Measurements from ENCODE around the gene MYOF.
"Not testable (repeated sequence)": the region's sequence is repeated elsewhere in the genome, so short reads cannot be mapped to it uniquely, and the experiment has no call there.

Gene MYOF

GRCh38 chr10:93293999-93294398 is 188.1 kb downstream of the MYOF start:
- DNase-seq (ENCODE audit: low read depth): no peak

GRCh38 chr10:93290661-93291354 is 191.3 kb downstream of the MYOF start:
- no peak for DNase-seq (ENCODE audit: low read depth)

GRCh38 chr10:93288679-93289634 is 193.2 kb downstream of the MYOF start:
- peak; percentile 69 for DNase-seq (ENCODE audit: low read depth)

GRCh38 chr10:93287775-93288174 is 194.4 kb downstream of the MYOF start:
- DNase-seq (ENCODE audit: low read depth): no peak

- not testable (repeated sequence) for DNase-seq (ENCODE audit: low read depth)
Measured at GRCh38 chr10:93284246-93284645, 197.9 kb downstream of the MYOF start.

- DNase-seq (ENCODE audit: low read depth): no peak
Measured at GRCh38 chr10:93281367-93281720, 200.8 kb downstream of the MYOF start.

- DNase-seq (ENCODE audit: low read depth): no peak
Measured at GRCh38 chr10:93280699-93281366, 201.3 kb downstream of the MYOF start.

- DNase-seq (ENCODE audit: low read depth): no peak
Measured at GRCh38 chr10:93280121-93280698, 201.9 kb downstream of the MYOF start.

- DNase-seq (ENCODE audit: low read depth): no peak
Measured at GRCh38 chr10:93277360-93277759, 204.8 kb downstream of the MYOF start.

GRCh38 chr10:93274419-93274818 is 207.7 kb downstream of the MYOF start:
- DNase-seq (ENCODE audit: low read depth): no peak

- no peak for DNase-seq (ENCODE audit: low read depth)
Measured at GRCh38 chr10:93272884-93273675, 209.1 kb downstream of the MYOF start.

- DNase-seq (ENCODE audit: low read depth): no peak
Measured at GRCh38 chr10:93271347-93271746, 210.8 kb downstream of the MYOF start.

- no peak for DNase-seq (ENCODE audit: low read depth)
Measured at GRCh38 chr10:93269281-93269680, 212.9 kb downstream of the MYOF start.

GRCh38 chr10:93268021-93268420 is 214.1 kb downstream of the MYOF start:
- DNase-seq (ENCODE audit: low read depth): no peak

GRCh38 chr10:93267521-93267920 is 214.6 kb downstream of the MYOF start:
- DNase-seq (ENCODE audit: low read depth): no peak

GRCh38 chr10:93266858-93267257 is 215.3 kb downstream of the MYOF start:
- DNase-seq (ENCODE audit: low read depth): no peak

- DNase-seq (ENCODE audit: low read depth): no peak
Measured at GRCh38 chr10:93261961-93262610, 220.0 kb downstream of the MYOF start.

- DNase-seq (ENCODE audit: low read depth): no peak
Measured at GRCh38 chr10:93261089-93261488, 221.0 kb downstream of the MYOF start.

GRCh38 chr10:93259126-93259525 is 223.0 kb downstream of the MYOF start:
- no peak for DNase-seq (ENCODE audit: low read depth)
